Neural progenitor cell (in vitro differentiated cells): ENCODE data around the gene ETFA. TPM values are rescaled to one million over a fixed set of nuclear protein-coding genes. Genes with fewer than 3 reads are reported as not detected.
A peak's percentile ranks its signal among the peaks of the same experiment; 100 is the strongest.

Source experiments
- DNase-seq: peaks from one replicate; pipeline ENCODE4 v3.0.0-alpha.2; 2016; ENCODE audit warnings: low spot score
- H2AFZ ChIP-seq: fragments of 200-600 bp; sonication (generic); replicated peaks from 2 replicates; pipeline ENCODE4 v1.6.1; 2016; ENCODE audit warnings: antibody characterized with exemption
- H3F3A ChIP-seq: fragments of 200-600 bp; sonication (generic); 2 replicates; pipeline ENCODE4 v1.6.1; 2016; ENCODE audit warnings: antibody characterized with exemption, low read depth
- H3K27ac ChIP-seq: fragments of 200-600 bp; sonication (generic); 2 replicates; pipeline ENCODE4 v1.5.1; 2016; ENCODE audit warnings: mild to moderate bottlenecking
- H3K27me3 ChIP-seq: fragments of 200-600 bp; sonication (generic); 2 replicates; pipeline ENCODE4 v1.6.1; 2016; ENCODE audit warnings: mild to moderate bottlenecking, moderate library complexity
- H3K36me3 ChIP-seq: fragments of 200-600 bp; sonication (generic); 2 replicates; pipeline ENCODE4 v1.5.1; 2016
- H3K4me1 ChIP-seq: fragments of 200-600 bp; sonication (generic); 2 replicates; pipeline ENCODE4 v1.6.1; 2016; ENCODE audit warnings: mixed run types
- H3K4me2 ChIP-seq: fragments of 200-600 bp; sonication (generic); 2 replicates; pipeline ENCODE4 v1.6.1; 2016
- H3K4me3 ChIP-seq: fragments of 200-600 bp; sonication (generic); 2 replicates; pipeline ENCODE4 v1.5.1; 2016
- H3K79me2 ChIP-seq: fragments of 200-600 bp; sonication (generic); 2 replicates; pipeline ENCODE4 v1.6.1; 2016; ENCODE audit warnings: low read depth
- H3K9ac ChIP-seq: fragments of 200-600 bp; sonication (generic); 2 replicates; pipeline ENCODE4 v1.6.1; 2016
- H3K9me3 ChIP-seq: fragments of 200-600 bp; sonication (generic); 2 replicates; pipeline ENCODE4 v1.5.1; 2016; ENCODE audit warnings: low read depth
- H4K20me1 ChIP-seq: fragments of 200-600 bp; sonication (generic); 2 replicates; pipeline ENCODE4 v1.6.1; 2016; ENCODE audit warnings: low read depth
- H3K27ac Mint-ChIP-seq: 3 replicates; pipeline ENCODE4 v1.8.0; 2021; ENCODE audit warnings: mixed read lengths
- H3K27me3 Mint-ChIP-seq: 2 replicates; pipeline ENCODE4 v1.8.0; 2022; ENCODE audit warnings: low read depth, mild to moderate bottlenecking, inconsistent platforms, moderate library complexity, mixed read lengths; ENCODE audit not compliant: insufficient read depth
- H3K36me3 Mint-ChIP-seq: 3 replicates; pipeline ENCODE4 v1.8.0; 2021; ENCODE audit warnings: mixed read lengths
- H3K4me1 Mint-ChIP-seq: 3 replicates; pipeline ENCODE4 v1.8.0; 2021; ENCODE audit warnings: mixed read lengths
- H3K4me3 Mint-ChIP-seq: 3 replicates; pipeline ENCODE4 v1.8.0; 2021; ENCODE audit warnings: mild to moderate bottlenecking, moderate library complexity, mixed read lengths
- H3K9me3 Mint-ChIP-seq: 3 replicates; pipeline ENCODE4 v1.8.0; 2020; ENCODE audit warnings: mixed read lengths
- CTCF ChIP-seq: fragments of 200-600 bp; sonication (generic); IDR thresholded peaks from 2 replicates; pipeline ENCODE4 v1.5.1; 2017; ENCODE audit warnings: antibody characterized with exemption, mild to moderate bottlenecking
- EZH2 ChIP-seq: fragments of 200-600 bp; sonication (generic); IDR thresholded peaks from 2 replicates; pipeline ENCODE4 v1.6.1; 2017; ENCODE audit warnings: antibody characterized with exemption, mild to moderate bottlenecking, moderate library complexity
- EZH2phosphoT487 ChIP-seq: fragments of 200-600 bp; sonication (generic); IDR thresholded peaks from 2 replicates; pipeline ENCODE4 v1.6.1; 2017; ENCODE audit warnings: antibody characterized with exemption
- total RNA-seq: library from RNA; depleted of rRNA; stranded (reverse); fragments of >200 nt; gene quantifications from 2 replicates; pipeline ENCODE4 v1.2.3, GENCODE V29; 2015; ENCODE audit warnings: low replicate concordance

The ETFA gene
- total RNA-seq, 1 donor from 2014 or later, result 99.3 TPM

GRCh38 chr15:76190070-76190564, 121.2 kb downstream of the ETFA start:
- Mint-ChIP-seq H3K4me3 (no peak overlapping the region), H3K4me1 (peaks cover 4% of the 10 kb centered on the region), H3K9me3 (no peaks in the 10 kb centered on the region), H3K36me3 (no peaks in the 10 kb centered on the region), H3K27ac (no peak overlapping the region), H3K27me3 (peaks cover 7% of the 10 kb centered on the region)
- no peaks in the 10 kb centered on the region for H4K20me1 ChIP-seq
- TF ChIP-seq EZH2phosphoT487 (no peak), EZH2 (no peak), CTCF (no peak)
- H3F3A ChIP-seq, result no peaks in the 10 kb centered on the region
- no peaks in the 10 kb centered on the region for H3K9me3 ChIP-seq
- H3K4me2 ChIP-seq, result no peak overlapping the region
- no peak overlapping the region for H3K27ac ChIP-seq
- DNase-seq, result no peak
- H3K27me3 ChIP-seq, result peaks cover 24% of the 10 kb centered on the region
- no peaks in the 10 kb centered on the region for H3K79me2 ChIP-seq
- H3K4me3 ChIP-seq, result no peak overlapping the region
- no peaks in the 10 kb centered on the region for H3K36me3 ChIP-seq
- H3K4me1 ChIP-seq, result no peaks in the 10 kb centered on the region
- H3K9ac ChIP-seq, result no peak overlapping the region
- H2AFZ ChIP-seq, result peak overlapping the region; percentile 18

DNA sequence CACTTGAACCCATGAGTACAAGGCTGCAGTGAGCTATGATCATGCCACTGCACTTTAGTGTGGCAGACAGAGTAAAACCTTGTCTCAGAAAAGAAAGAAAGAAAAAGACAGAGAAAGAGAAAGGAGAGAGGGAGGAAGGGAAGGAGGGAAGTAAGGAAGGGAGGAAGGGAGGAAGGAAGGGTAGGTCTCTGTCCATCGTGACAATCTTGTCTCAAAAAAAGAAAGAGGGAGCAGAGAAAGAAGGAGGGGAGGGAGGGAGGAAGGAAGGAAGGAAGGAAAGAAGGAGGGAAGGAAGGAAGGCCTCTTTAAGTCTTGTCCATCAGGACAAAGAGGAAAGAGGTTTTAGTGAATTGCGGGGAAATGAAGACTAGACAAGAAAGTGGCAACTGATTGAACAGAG, 122.2 kb downstream of the ETFA start:
- no peak for TF ChIP-seq EZH2
- no peak for TF ChIP-seq CTCF
- TF ChIP-seq EZH2phosphoT487, result no peak
- H3K4me3 Mint-ChIP-seq, result no peak overlapping the region
- H3K4me1 ChIP-seq, result peaks cover 7% of the 10 kb centered on the region

GRCh38 chr15:76187163-76187562, 124.1 kb downstream of the ETFA start:
- H3K27ac Mint-ChIP-seq, result no peak overlapping the region
- Histone ChIP-seq H3K9me3 (no peaks in the 10 kb centered on the region), H3K79me2 (no peaks in the 10 kb centered on the region), H3K27me3 (peaks cover 24% of the 10 kb centered on the region), H3K27ac (no peak overlapping the region), H3K4me3 (no peak overlapping the region), H2AFZ (no peak overlapping the region), H4K20me1 (no peaks in the 10 kb centered on the region), H3K4me2 (no peak overlapping the region), H3K4me1 (peaks cover 15% of the 10 kb centered on the region), H3F3A (peaks cover 13% of the 10 kb centered on the region), H3K36me3 (no peaks in the 10 kb centered on the region), H3K9ac (no peak overlapping the region)
- H3K27me3 Mint-ChIP-seq, result peaks cover 9% of the 10 kb centered on the region
- TF ChIP-seq EZH2, result no peak
- no peak for TF ChIP-seq CTCF
- no peak for TF ChIP-seq EZH2phosphoT487
- DNase-seq, result no peak
- H3K4me3 Mint-ChIP-seq, result no peak overlapping the region
- peaks cover 10% of the 10 kb centered on the region for H3K4me1 Mint-ChIP-seq
- no peaks in the 10 kb centered on the region for H3K36me3 Mint-ChIP-seq
- H3K9me3 Mint-ChIP-seq, result no peaks in the 10 kb centered on the region

More for the DNA sequence above, 122.2 kb downstream of the ETFA start:
- H3K36me3 Mint-ChIP-seq, result no peaks in the 10 kb centered on the region
- H3K4me1 Mint-ChIP-seq, result peaks cover 2% of the 10 kb centered on the region
- H3K9me3 Mint-ChIP-seq, result no peaks in the 10 kb centered on the region
- no peak overlapping the region for H3K4me3 ChIP-seq
- H3K27me3 ChIP-seq, result peaks cover 24% of the 10 kb centered on the region
- H3K27me3 Mint-ChIP-seq, result peaks cover 9% of the 10 kb centered on the region
- no peaks in the 10 kb centered on the region for H3K79me2 ChIP-seq
- H2AFZ ChIP-seq, result no peak overlapping the region
- no peaks in the 10 kb centered on the region for H4K20me1 ChIP-seq
- H3F3A ChIP-seq, result peaks cover 4% of the 10 kb centered on the region
- H3K27ac Mint-ChIP-seq, result no peak overlapping the region
- no peak for DNase-seq
- no peaks in the 10 kb centered on the region for H3K9me3 ChIP-seq
- no peak overlapping the region for H3K4me2 ChIP-seq
- no peaks in the 10 kb centered on the region for H3K36me3 ChIP-seq
- no peak overlapping the region for H3K27ac ChIP-seq
- H3K9ac ChIP-seq, result no peak overlapping the region
